ENCODE data around the gene IGSF8. TPM values are rescaled to one million over a fixed set of nuclear protein-coding genes. Genes with fewer than 3 reads are reported as not detected.

The IGSF8 gene
- total RNA-seq, 1 donor from 2014 or later, result 28.4 TPM

DNA sequence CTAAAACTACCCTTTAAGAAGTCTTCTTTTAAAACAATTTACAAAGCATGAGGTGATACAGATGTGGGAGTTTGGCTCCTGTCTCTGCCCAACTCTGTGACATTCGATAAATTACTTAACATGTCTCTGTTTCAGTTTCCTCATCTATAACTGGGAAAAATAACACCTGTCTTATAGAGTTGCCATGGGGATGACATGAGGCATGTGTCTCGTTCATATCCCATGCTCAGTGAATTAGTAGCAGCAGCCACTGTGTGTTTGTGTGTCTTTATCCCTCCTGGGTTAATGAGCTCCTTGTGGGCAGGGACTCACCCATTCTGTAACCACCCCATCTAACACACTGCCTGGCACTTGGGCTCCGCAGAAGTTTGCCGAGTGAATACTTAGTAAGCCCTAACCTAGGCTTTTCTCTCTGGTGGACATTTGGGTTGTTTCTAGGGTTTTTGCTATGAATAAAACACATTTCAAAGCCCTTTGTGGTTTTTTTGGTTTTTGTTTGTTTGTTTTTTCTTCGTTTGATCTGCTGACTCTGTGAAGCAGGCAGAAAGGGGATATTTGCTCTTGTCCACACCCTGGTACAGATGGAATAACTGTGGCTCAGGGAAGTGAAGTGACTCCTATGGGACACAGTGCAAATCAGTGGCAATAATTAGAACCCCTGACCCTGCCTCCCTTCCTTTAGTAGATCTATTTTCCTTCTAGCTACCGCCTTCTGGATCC is 17.9 kb downstream of the IGSF8 start:
- peaks cover 13% of the 10 kb centered on the region for H3K4me1 Mint-ChIP-seq
- H3K36me3 Mint-ChIP-seq (ENCODE audit: low read depth), result peaks cover 3% of the 10 kb centered on the region
- TF ChIP-seq, protein P1, sequence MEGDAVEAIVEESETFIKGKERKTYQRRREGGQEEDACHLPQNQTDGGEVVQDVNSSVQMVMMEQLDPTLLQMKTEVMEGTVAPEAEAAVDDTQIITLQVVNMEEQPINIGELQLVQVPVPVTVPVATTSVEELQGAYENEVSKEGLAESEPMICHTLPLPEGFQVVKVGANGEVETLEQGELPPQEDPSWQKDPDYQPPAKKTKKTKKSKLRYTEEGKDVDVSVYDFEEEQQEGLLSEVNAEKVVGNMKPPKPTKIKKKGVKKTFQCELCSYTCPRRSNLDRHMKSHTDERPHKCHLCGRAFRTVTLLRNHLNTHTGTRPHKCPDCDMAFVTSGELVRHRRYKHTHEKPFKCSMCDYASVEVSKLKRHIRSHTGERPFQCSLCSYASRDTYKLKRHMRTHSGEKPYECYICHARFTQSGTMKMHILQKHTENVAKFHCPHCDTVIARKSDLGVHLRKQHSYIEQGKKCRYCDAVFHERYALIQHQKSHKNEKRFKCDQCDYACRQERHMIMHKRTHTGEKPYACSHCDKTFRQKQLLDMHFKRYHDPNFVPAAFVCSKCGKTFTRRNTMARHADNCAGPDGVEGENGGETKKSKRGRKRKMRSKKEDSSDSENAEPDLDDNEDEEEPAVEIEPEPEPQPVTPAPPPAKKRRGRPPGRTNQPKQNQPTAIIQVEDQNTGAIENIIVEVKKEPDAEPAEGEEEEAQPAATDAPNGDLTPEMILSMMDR (conservative IDR thresholded peaks at IDR 0.05), result no peak
- no peak for DNase-seq (ENCODE audit: low read depth, low spot score)
- H3K4me3 Mint-ChIP-seq, result no peak overlapping the region
- H3K9me3 Mint-ChIP-seq, result no peaks in the 10 kb centered on the region
- peaks cover 92% of the 10 kb centered on the region for H3K27me3 Mint-ChIP-seq (ENCODE audit: low read depth)
- no peak overlapping the region for H3K27ac Mint-ChIP-seq (ENCODE audit: unreplicated experiment)

DNA sequence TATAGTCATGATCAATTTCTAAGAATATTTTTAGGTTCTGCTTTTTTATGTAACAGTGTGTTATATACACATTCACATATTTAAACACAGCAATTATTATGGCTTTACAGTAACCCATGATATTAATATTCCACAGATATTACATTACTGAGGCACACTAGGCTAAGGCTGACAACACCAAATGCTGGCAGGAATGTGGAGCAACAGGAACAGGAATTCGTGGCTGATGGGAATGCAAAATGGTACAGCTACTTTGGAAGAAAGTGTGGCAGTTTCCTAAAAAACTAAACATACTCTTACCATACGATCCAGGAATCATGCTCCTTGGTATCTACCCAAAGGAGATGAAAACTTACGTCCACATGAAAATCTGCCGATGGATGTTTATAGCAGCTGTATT is 19.0 kb downstream of the IGSF8 start:
- Mint-ChIP-seq H3K4me1 (peaks cover 10% of the 10 kb centered on the region), H3K27me3 (ENCODE audit: low read depth) (peaks cover 91% of the 10 kb centered on the region), H3K4me3 (no peak overlapping the region), H3K27ac (ENCODE audit: unreplicated experiment) (no peak overlapping the region), H3K36me3 (ENCODE audit: low read depth) (peaks cover 3% of the 10 kb centered on the region), H3K9me3 (no peaks in the 10 kb centered on the region)
- TF ChIP-seq, protein P1 (conservative IDR thresholded peaks at IDR 0.05), result no peak
- DNase-seq (ENCODE audit: low read depth, low spot score), result no peak

DNA sequence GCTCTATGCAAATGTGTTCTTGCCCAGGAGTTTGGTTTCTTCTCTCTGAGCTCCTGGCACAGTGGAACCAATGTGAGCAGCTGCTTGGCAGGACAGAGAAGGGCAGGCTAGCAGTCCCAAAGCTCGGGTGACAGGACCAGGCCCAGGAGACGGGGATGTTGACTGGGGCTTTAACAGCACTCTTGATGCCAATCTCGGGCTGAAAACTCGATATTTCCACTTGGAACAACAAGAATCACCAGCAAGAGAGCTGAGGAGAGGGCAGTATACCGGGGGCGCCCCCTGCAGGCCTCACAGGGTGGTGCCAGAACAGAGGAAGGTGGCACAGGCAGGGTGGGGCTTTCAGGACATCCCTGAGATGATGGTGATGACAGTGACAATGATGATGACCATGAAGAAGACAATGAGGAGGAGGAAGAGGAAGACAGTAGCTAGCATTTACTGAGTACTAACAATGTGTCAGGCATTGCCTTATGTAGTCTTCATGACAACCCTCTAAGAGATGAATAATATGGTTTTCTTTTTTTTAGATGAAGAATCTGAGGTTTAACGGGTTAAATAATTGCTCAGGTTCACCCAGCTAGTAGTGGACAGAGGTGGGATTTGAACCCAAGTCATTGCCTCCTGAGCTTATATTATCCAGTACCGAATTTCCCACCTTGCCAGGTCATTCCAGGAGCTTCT is 19.8 kb downstream of the IGSF8 start:
- Mint-ChIP-seq H3K36me3 (ENCODE audit: low read depth) (no peaks in the 10 kb centered on the region), H3K27me3 (ENCODE audit: low read depth) (peaks cover 87% of the 10 kb centered on the region), H3K9me3 (no peaks in the 10 kb centered on the region), H3K4me3 (no peak overlapping the region), H3K27ac (ENCODE audit: unreplicated experiment) (no peak overlapping the region), H3K4me1 (peaks cover 6% of the 10 kb centered on the region)
- TF ChIP-seq, protein P1 (conservative IDR thresholded peaks at IDR 0.05), result peak; percentile 76
- DNase-seq (ENCODE audit: low read depth, low spot score), result no peak

DNA sequence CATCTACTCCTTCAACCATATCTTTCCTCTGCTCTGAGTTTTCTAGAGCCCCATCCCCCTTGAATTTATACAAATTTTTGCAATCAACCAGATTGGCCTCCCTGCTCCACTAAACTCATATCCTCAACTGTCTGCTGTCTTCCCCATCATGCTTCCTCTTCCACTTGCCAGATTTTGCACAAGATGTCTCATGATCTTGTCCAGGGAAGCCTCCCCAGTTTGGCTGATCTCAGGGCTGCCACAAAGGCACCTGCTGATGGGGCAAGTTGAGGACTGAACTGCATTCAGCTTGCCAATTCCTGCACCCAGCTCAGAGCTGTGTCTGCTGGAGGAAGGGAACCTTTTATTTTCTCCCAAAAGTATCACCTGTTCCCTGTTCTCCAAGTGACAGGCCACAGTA is 20.9 kb downstream of the IGSF8 start:
- Mint-ChIP-seq H3K27me3 (ENCODE audit: low read depth) (peaks cover 86% of the 10 kb centered on the region), H3K27ac (ENCODE audit: unreplicated experiment) (no peak overlapping the region), H3K4me3 (no peak overlapping the region), H3K4me1 (peaks cover 6% of the 10 kb centered on the region), H3K9me3 (no peaks in the 10 kb centered on the region), H3K36me3 (ENCODE audit: low read depth) (no peaks in the 10 kb centered on the region)
- DNase-seq (ENCODE audit: low read depth, low spot score), result no peak
- TF ChIP-seq, protein P1 (conservative IDR thresholded peaks at IDR 0.05), result no peak

DNA sequence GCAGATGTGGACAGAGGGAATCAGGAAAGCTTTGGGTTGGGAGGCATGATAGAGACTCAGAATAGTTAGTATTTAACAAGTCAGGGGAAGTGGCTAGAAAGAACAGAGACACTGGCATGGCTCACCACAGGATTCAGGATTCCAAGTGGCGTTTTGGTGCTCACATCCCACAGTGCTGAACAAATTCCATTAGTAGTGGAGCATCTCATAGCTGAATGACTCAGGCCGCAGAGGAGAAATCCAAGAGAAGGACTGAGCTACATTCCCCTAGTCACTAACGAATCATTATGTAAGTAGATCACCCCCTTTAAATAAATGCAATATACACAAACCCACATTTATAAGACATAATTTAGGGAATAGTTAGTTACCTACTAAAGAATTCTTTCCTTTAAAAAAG is 22.1 kb downstream of the IGSF8 start:
- TF ChIP-seq, protein P1 (conservative IDR thresholded peaks at IDR 0.05), result no peak
- H3K27me3 Mint-ChIP-seq (ENCODE audit: low read depth), result peaks cover 84% of the 10 kb centered on the region
- H3K4me1 Mint-ChIP-seq, result peaks cover 5% of the 10 kb centered on the region
- DNase-seq (ENCODE audit: low read depth, low spot score), result no peak
- H3K4me3 Mint-ChIP-seq, result no peak overlapping the region
- no peaks in the 10 kb centered on the region for H3K9me3 Mint-ChIP-seq
- no peaks in the 10 kb centered on the region for H3K36me3 Mint-ChIP-seq (ENCODE audit: low read depth)
- no peak overlapping the region for H3K27ac Mint-ChIP-seq (ENCODE audit: unreplicated experiment)
